Skeletal muscle tissue (tissue), 4 donors: ENCODE results near the gene TFR2. TPM values are rescaled to one million over a fixed set of nuclear protein-coding genes. Genes with fewer than 3 reads are reported as not detected.

Source experiments
- H3K27ac ChIP-seq: one replicate; pipeline ENCODE4 v1.7.0; 2013; ENCODE audit warnings: mild to moderate bottlenecking, low read depth, low read length, inconsistent platforms
- H3K27me3 ChIP-seq, 3 donors: one replicate each; pipeline ENCODE4 v1.7.0; 2013; ENCODE audit warnings: low read length in 3 of 3; ENCODE audit not compliant: control insufficient read depth in 3 of 3, insufficient read depth in 3 of 3
- H3K36me3 ChIP-seq, 3 donors: one replicate each; pipeline ENCODE4 v1.7.0; 2013; ENCODE audit warnings: low read length in 3 of 3; ENCODE audit not compliant: control insufficient read depth in 3 of 3, insufficient read depth in 3 of 3
- H3K4me1 ChIP-seq, 3 donors: one replicate each; pipeline ENCODE4 v1.7.0; 2013; ENCODE audit warnings: low read length in 3 of 3, mild to moderate bottlenecking in 3 of 3; ENCODE audit not compliant: control insufficient read depth in 3 of 3, insufficient read depth in 3 of 3
- H3K4me3 ChIP-seq, 3 donors: one replicate each; pipeline ENCODE4 v1.7.0; 2013; ENCODE audit warnings: low read length in 3 of 3
- H3K9ac ChIP-seq, 3 donors: one replicate each; pipeline ENCODE4 v1.7.0; 2013; ENCODE audit warnings: low read length in 3 of 3, mild to moderate bottlenecking in 3 of 3, moderate library complexity in 2 of 3, low read depth in 1 of 3
- H3K9me3 ChIP-seq, 3 donors: one replicate each; pipeline ENCODE4 v1.7.0; 2013; ENCODE audit warnings: low read length in 3 of 3; ENCODE audit not compliant: control insufficient read depth in 3 of 3
- total RNA-seq: library from RNA; depleted of rRNA; stranded (reverse); fragments of >200 nt; gene quantifications from one replicate; pipeline ENCODE4 v1.2.3, GENCODE V29; 2014
- donor health status: Osteomylitis.

The TFR2 gene
- total RNA-seq, 1 donor from 2014 or later = 1.0 TPM

GRCh38 chr7:100613412-100614175, 27.8 kb downstream of the TFR2 start:
- H3K4me3 ChIP-seq = peak overlapping the region; percentile 88 to 93 (median 91)
- peak overlapping the region; percentile 74 to 90 (median 82) for H3K9ac ChIP-seq

GRCh38 chr7:100612730-100613390, 28.5 kb downstream of the TFR2 start:
- Histone ChIP-seq H3K27me3 (no peaks in the 10 kb centered on the region), H3K36me3 (peaks cover 0 to 8% (median 2%) of the 10 kb centered on the region in 3 donors), H3K4me3 (peak overlapping the region; percentile 88 to 93 (median 91)), H3K4me1 (peaks cover 8 to 11% (median 8%) of the 10 kb centered on the region in 3 donors), H3K9ac (peak overlapping the region; percentile 74 to 90 (median 82)), H3K9me3 (no peaks in the 10 kb centered on the region), H3K27ac (peak overlapping the region; percentile 94)

More at GRCh38 chr7:100613412-100614175, 27.8 kb downstream of the TFR2 start:
- peaks cover 0 to 8% (median 2%) of the 10 kb centered on the region in 3 donors for H3K36me3 ChIP-seq
- H3K27me3 ChIP-seq = no peaks in the 10 kb centered on the region
- no peak overlapping the region for H3K27ac ChIP-seq
- peaks cover 8 to 11% (median 8%) of the 10 kb centered on the region in 3 donors for H3K4me1 ChIP-seq
- no peaks in the 10 kb centered on the region for H3K9me3 ChIP-seq

- Histone ChIP-seq H3K27me3 (no peaks in the 10 kb centered on the region), H3K36me3 (peaks cover 0 to 11% (median 2%) of the 10 kb centered on the region in 3 donors), H3K9me3 (no peaks in the 10 kb centered on the region), H3K9ac (peak within 1 kb of the TSS; percentile 82 to 94 (median 90)), H3K27ac (peak within 1 kb of the TSS; percentile 94), H3K4me1 (peaks cover 8 to 11% (median 8%) of the 10 kb centered on the region in 3 donors), H3K4me3 (peak within 1 kb of the TSS; percentile 88 to 93 (median 91))
Observed at GRCh38 chr7:100611983-100612729, 29.2 kb downstream of the TFR2 start, which contains the start of gene MOSPD3. Gene MOSPD3, plus strand, starts transcription at chr7:100612540. Its CDS starts 252 bp downstream, at chr7:100612792.

GRCh38 chr7:100609958-100610357, 31.4 kb downstream of the TFR2 start:
- no peak overlapping the region for H3K4me3 ChIP-seq
- no peaks in the 10 kb centered on the region for H3K9me3 ChIP-seq
- H3K27ac ChIP-seq = no peak overlapping the region
- H3K9ac ChIP-seq = no peak overlapping the region
- H3K4me1 ChIP-seq = peaks cover 12 to 20% (median 13%) of the 10 kb centered on the region in 3 donors
- peaks cover 0 to 8% (median 2%) of the 10 kb centered on the region in 3 donors for H3K36me3 ChIP-seq
- peaks cover 0 to 7% (median 5%) of the 10 kb centered on the region in 3 donors for H3K27me3 ChIP-seq

GRCh38 chr7:100607111-100607510, 34.2 kb downstream of the TFR2 start:
- Histone ChIP-seq H3K27ac (no peak overlapping the region), H3K9ac (no peak overlapping the region), H3K27me3 (peaks cover 0 to 15% (median 12%) of the 10 kb centered on the region in 3 donors), H3K4me1 (peaks cover 6 to 19% (median 16%) of the 10 kb centered on the region in 3 donors), H3K36me3 (peaks cover 0 to 4% (median 0%) of the 10 kb centered on the region in 3 donors), H3K4me3 (no peak overlapping the region), H3K9me3 (no peaks in the 10 kb centered on the region)

GRCh38 chr7:100606313-100606712, 35.0 kb downstream of the TFR2 start:
- Histone ChIP-seq H3K36me3 (peaks cover 0 to 4% (median 0%) of the 10 kb centered on the region in 3 donors), H3K27ac (no peak overlapping the region), H3K4me1 (peaks cover 6 to 19% (median 16%) of the 10 kb centered on the region in 3 donors), H3K27me3 (peaks cover 0 to 18% (median 15%) of the 10 kb centered on the region in 3 donors), H3K9me3 (no peaks in the 10 kb centered on the region), H3K4me3 (no peak overlapping the region), H3K9ac (no peak overlapping the region)

- Histone ChIP-seq H3K4me1 (peaks cover 6 to 19% (median 16%) of the 10 kb centered on the region in 3 donors), H3K9ac (peak overlapping the region in 2 of 3 donors; percentile 50 to 60), H3K4me3 (peak overlapping the region; percentile 60 to 70 (median 67)), H3K27ac (no peak overlapping the region), H3K9me3 (no peaks in the 10 kb centered on the region), H3K36me3 (peaks cover 0 to 4% (median 0%) of the 10 kb centered on the region in 3 donors), H3K27me3 (peaks cover 4 to 25% (median 18%) of the 10 kb centered on the region in 3 donors)
Observed at GRCh38 chr7:100604976-100605911, 36.1 kb downstream of the TFR2 start.

- Histone ChIP-seq H3K4me3 (peak overlapping the region; percentile 70 to 73 (median 71)), H3K9me3 (no peaks in the 10 kb centered on the region), H3K36me3 (peaks cover 0 to 4% (median 0%) of the 10 kb centered on the region in 3 donors), H3K9ac (peak overlapping the region in 2 of 3 donors; percentile 50 to 60), H3K4me1 (peaks cover 6 to 19% (median 16%) of the 10 kb centered on the region in 3 donors), H3K27ac (peak overlapping the region; percentile 72), H3K27me3 (peaks cover 9 to 28% (median 18%) of the 10 kb centered on the region in 3 donors)
Observed at GRCh38 chr7:100604028-100604975, 37.0 kb downstream of the TFR2 start.
